Bladder microvascular endothelial cell (primary cell): ENCODE results near the gene YIPF3. TPM values are rescaled to one million over a fixed set of nuclear protein-coding genes. Genes with fewer than 3 reads are reported as not detected.

Experiments used
- total RNA-seq: library from RNA; depleted of rRNA; stranded (reverse); fragments of >200 nt; gene quantifications from 2 replicates; pipeline ENCODE4 v1.2.3, GENCODE V29; 2014

Gene YIPF3
- 86.9 and 201 TPM in 2 replicates for total RNA-seq

DNA sequence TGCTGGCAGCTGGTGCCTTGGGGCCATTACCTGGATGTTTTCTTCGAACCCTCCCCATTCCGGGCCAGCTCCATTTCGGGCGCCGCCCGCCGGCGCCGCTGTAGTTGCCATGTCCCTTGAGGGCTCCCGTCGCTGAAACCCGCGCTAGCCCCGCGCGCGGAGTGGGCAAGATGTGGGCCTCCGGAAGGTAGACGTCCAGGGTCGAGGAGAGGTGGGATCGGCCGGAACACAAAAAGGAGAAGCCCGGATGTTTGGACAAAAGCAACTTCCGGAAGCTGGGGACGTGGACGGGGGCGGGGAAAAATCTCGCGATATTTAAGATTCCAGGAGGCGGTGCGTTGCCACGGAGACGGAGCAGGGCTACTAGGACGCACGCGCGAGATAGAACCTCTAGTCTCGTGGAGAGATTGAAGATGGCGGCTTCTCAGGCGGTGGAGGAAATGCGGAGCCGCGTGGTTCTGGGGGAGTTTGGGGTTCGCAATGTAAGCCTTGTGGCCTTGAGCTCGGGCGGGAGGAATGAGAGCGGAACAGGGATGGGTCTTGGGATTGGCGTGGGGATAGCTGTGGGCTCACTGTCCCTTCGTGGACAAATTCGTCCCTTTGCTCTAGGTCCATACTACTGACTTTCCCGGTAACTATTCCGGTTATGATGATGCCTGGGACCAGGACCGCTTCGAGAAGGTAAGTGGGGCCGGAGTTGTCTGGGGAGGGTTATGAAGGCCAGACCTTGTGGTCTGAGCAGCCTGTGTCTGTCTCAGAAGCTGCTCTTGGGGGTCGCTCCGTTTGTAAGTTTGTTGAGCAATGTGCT lies at the start of gene YIPF3, which contains the start of gene POLR1C:
TSS of gene YIPF3 (minus strand) at position 230 of the 808 bp plus-strand sequence. CDS start at position 111, 119 bp downstream.
TSS of gene POLR1C (plus strand) at position 393 of the 808 bp plus-strand sequence. CDS start at position 414, 21 bp downstream.

DNA sequence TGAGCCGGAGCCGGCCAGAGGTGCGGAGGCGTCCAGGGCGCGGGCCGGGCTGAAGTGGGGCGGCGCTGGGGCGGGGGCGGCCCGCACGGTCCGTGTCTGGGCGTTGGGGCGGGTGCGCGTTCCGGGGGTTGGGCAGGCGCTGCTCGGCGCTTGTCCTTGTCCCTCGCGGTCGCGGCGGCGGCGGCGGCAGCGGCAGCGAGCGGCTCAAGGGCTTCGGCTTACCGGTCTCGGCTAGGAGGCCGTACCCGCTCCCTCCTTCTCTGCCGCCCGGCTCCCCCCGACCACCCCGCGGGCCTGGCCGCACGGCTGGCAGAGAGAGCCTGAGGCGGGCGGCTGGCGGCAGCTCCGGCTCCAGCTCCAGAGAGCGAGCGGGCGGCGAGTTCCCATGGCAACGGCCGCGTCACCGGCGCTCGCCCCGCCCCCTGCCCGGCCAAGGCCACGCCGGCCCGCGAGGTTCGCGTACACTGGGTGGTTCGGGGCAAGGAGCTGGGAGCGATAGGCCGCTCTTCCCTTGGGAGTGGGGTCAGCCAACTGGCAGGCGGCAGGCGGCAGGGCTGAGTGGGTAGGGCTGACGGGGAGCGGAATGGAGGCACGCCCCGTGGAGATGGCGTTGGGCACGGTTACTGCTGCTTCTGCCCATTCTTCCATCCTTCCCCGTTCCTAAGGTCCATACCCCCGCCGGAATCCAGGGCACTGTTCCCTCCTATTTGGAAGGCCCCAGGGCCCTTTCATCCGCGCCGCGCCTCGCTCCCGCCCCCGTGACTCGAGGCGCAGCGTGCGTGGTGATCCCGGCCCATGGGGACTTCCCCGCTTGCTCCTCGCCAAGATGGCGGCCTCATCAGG lies 6.5 kb downstream of the YIPF3 start, which contains the start of gene LRRC73:
TSS of gene LRRC73 (minus strand) at position 363 of the 843 bp plus-strand sequence. CDS start 561 bp downstream, outside the sequence.

DNA sequence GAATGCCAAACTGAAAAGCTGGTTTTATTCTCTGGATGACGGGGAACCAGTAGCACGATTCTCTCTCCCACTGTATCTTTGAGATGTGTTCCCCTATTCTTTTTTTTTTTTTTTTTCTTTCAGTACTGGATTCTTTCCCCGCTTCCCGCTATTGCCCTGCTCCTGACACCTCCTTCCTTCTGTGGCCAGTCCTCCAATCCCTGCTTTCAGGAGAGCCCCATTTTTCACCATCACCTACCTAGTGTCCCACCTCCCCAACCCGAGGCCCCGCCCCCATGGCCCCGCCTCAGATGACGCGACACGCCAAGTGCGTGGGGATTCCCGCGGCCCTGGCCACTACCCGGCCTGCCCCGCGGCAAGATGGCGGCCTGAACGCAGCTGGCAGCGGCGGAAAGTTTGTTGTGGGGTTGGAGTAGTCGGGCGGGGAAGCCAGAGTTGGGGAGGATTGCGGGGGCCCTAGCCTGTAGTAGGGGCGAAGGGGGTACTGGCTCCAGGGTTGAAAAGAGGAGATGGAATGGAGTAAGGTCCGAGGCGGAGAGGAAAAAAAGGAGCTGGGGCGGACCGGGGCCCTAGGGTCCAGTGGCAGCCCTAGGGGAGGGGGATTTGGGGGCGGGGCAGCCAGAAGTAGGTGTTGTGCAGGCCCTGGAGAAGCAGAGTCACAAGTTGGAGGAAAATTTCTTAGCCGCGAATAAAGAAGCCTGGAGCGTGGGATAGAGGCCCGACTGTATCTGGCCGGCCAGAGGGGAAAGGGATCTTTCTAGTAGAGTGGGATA lies 39.3 kb downstream of the YIPF3 start, which contains the start of gene TJAP1:
TSS of gene TJAP1 (plus strand) at position 336 of the 773 bp plus-strand sequence. CDS start 21,432 bp downstream, outside the sequence.

Other genes starting within 250 kb of the YIPF3 start
- not detected in 2 replicates for gene SLC22A7, start 218.7 kb downstream of the YIPF3 start, total RNA-seq
- 0.19 TPM in 1 of 2 replicates, not detected in the other for gene CRIP3, start 208.1 kb downstream of the YIPF3 start, total RNA-seq
- gene ZNF318, start 147.3 kb downstream of the YIPF3 start, total RNA-seq, result 3.4 and 8.2 TPM in 2 replicates
- 12.8 and 30.3 TPM in 2 replicates for gene ABCC10, start 89.4 kb downstream of the YIPF3 start, total RNA-seq
- 0.16 and 1.1 TPM in 2 replicates for gene DLK2, start 61.4 kb downstream of the YIPF3 start, total RNA-seq
- gene TJAP1, start 39.4 kb downstream of the YIPF3 start, total RNA-seq, result 6.8 and 13.7 TPM in 2 replicates
- under 0.01 and 0.06 TPM in 2 replicates for gene LRRC73, start 6.6 kb downstream of the YIPF3 start, total RNA-seq
- 24.6 and 36.4 TPM in 2 replicates for gene POLR1C, start 163 bp upstream of the YIPF3 start, total RNA-seq
- gene XPO5, start 59.1 kb upstream of the YIPF3 start, total RNA-seq, result 15.2 and 39.9 TPM in 2 replicates
- gene POLH, start 59.3 kb upstream of the YIPF3 start, total RNA-seq, result 16.7 and 26.6 TPM in 2 replicates
- 34.5 and 68.4 TPM in 2 replicates for gene GTPBP2, start 112.3 kb upstream of the YIPF3 start, total RNA-seq
- gene MAD2L1BP, start 118.9 kb upstream of the YIPF3 start, total RNA-seq, result 18.6 and 21.4 TPM in 2 replicates
- 0.06 and 0.16 TPM in 2 replicates for gene RSPH9, start 128.1 kb upstream of the YIPF3 start, total RNA-seq
- 37.8 and 39.2 TPM in 2 replicates for gene MRPS18A, start 170.9 kb upstream of the YIPF3 start, total RNA-seq